ENCODE measurements around the gene PIKFYVE.

- TF ChIP-seq CTCF (IDR thresholded peaks at IDR 0.05) (no peak), POLR2A (IDR thresholded peaks at IDR 0.05) (no peak)
Measured at GRCh38 chr2:208278549-208278948, 12.5 kb downstream of the PIKFYVE start.

Data from heart left ventricle (tissue), 13 donors.